Measurements from ENCODE around the gene COL17A1.

Gene COL17A1

GRCh38 chr10:104057717-104058116 is 28.0 kb downstream of the COL17A1 start:
- FAIRE-seq (no peak), DNase-seq (ENCODE audit: insufficient read length, low spot score) (no peak)
- TF ChIP-seq CTCF (IDR thresholded peaks at IDR 0.05; ENCODE audit: insufficient read depth, missing control alignments) = no peak

GRCh38 chr10:104056619-104057273 is 28.9 kb downstream of the COL17A1 start:
- DNase-seq (ENCODE audit: insufficient read length, low spot score) (no peak), FAIRE-seq (no peak)
- no peak for TF ChIP-seq CTCF (IDR thresholded peaks at IDR 0.05; ENCODE audit: insufficient read depth, missing control alignments)

GRCh38 chr10:104054430-104054829 is 31.2 kb downstream of the COL17A1 start:
- DNase-seq (ENCODE audit: insufficient read length, low spot score) (no peak), FAIRE-seq (no peak)
- TF ChIP-seq CTCF (IDR thresholded peaks at IDR 0.05; ENCODE audit: insufficient read depth, missing control alignments) = no peak

- FAIRE-seq (no peak), DNase-seq (ENCODE audit: insufficient read length, low spot score) (no peak)
- TF ChIP-seq CTCF (IDR thresholded peaks at IDR 0.05; ENCODE audit: insufficient read depth, missing control alignments) = no peak
Observed at GRCh38 chr10:104053201-104053600, 32.5 kb downstream of the COL17A1 start.

- TF ChIP-seq CTCF (IDR thresholded peaks at IDR 0.05; ENCODE audit: insufficient read depth, missing control alignments) = no peak
- DNase-seq (ENCODE audit: insufficient read length, low spot score) (no peak), FAIRE-seq (no peak)
Observed at GRCh38 chr10:104052431-104052830, 33.2 kb downstream of the COL17A1 start.

- TF ChIP-seq CTCF (IDR thresholded peaks at IDR 0.05; ENCODE audit: insufficient read depth, missing control alignments) = no peak
- FAIRE-seq = no peak
- DNase-seq (ENCODE audit: insufficient read length, low spot score) = no peak
Observed at GRCh38 chr10:104049504-104050250, 36.0 kb downstream of the COL17A1 start.

- no peak for TF ChIP-seq CTCF (IDR thresholded peaks at IDR 0.05; ENCODE audit: insufficient read depth, missing control alignments)
- FAIRE-seq (no peak), DNase-seq (ENCODE audit: insufficient read length, low spot score) (no peak)
Observed at GRCh38 chr10:104046651-104047050, 39.0 kb downstream of the COL17A1 start.
